Measurements from ENCODE around the gene ZFAND2B. TPM values are rescaled to one million over a fixed set of nuclear protein-coding genes. Genes with fewer than 3 reads are reported as not detected.

ZFAND2B gene
- polyA plus RNA-seq, 1 donor from 2014 or later, result 73.6 TPM

DNA sequence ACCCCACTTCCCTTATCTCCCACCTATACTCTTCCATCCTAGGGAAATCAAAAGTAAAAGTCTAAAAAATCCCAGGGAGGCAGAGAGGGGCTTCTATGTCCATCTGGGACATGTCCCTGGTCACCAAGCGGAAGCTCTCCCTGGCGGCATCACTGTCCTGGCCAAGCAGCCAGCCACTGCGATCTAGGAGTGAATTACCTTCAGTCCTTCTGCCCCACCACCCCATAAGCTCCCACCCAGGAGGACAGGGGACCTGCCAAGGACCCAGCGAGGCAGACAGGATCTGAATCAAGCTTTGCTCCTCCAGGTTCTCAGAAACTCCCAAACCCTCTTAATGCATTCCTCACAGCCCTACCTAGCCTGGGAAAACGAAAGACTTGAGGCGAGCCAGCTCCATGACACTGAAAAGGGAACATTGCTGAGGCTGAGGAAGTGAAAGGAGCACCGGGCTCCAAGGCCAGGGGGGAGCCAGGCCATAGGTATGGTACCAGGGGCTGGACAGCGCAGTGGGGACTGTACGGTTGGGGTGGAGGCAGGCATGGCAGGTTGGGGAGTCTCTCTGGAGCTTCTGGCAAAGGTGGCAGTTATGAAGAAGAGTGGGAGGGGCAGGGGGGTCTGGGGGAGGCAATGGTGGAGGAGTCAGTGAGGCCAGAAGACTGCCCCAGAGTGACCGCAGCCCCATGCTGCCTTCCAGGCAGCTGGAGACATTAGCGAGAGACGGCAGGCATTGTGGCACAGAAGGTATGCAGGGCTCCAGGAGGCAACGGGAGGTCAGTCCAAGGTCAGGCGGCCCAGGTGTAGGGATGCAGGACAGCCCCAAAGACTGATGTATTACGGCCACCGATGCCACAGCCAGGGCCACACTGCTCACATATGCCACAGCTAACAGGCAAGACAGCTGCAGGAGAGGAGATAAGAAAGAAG lies 34.1 kb upstream of the ZFAND2B start:
- Histone ChIP-seq H3K4me2 (ENCODE audit: low read length) (no peak overlapping the region), H3K36me3 (ENCODE audit: insufficient read depth, low read length) (no peaks in the 10 kb centered on the region), H3K79me2 (replicated peaks; ENCODE audit: insufficient read depth, low read length) (peaks cover 4% of the 10 kb centered on the region), H3K9ac (ENCODE audit: low read length) (no peak overlapping the region), H4K20me1 (ENCODE audit: insufficient read depth) (no peaks in the 10 kb centered on the region), H3F3A (ENCODE audit: insufficient read depth, low read length, poor library complexity, severe bottlenecking) (peaks cover 3% of the 10 kb centered on the region), H3K27ac (ENCODE audit: low read length) (no peak overlapping the region), H3K4me3 (ENCODE audit: low read length) (no peak overlapping the region), H3K27me3 (ENCODE audit: insufficient read depth, low read depth, low read length) (no peaks in the 10 kb centered on the region), H3K9me2 (ENCODE audit: insufficient read depth, low read length) (no peaks in the 10 kb centered on the region), H2AFZ (ENCODE audit: low read depth, low read length) (no peak overlapping the region), H3K9me3 (ENCODE audit: low read length) (no peaks in the 10 kb centered on the region)
- no peak for TF ChIP-seq RAD21 (conservative IDR thresholded peaks at IDR 0.05)

DNA sequence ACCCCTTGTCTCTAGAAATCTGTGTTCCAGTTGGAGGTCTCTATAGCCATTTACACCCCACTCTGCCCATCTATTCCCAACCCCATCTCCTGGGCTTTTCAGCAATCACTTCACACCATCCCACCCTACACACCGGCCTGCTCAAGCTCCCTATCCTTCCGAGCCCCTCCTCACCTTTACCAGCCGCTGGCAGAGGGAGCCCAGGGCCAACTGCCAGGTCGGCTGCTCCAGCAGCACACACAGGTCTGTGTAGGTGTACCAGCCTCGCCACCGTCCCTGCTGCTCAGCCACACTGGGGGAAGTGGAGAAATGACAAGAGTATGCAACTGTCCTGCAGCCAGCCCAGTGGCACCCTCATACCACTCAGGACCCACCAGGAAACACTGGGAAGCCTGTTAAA lies 33.4 kb upstream of the ZFAND2B start:
- H3K9me2 ChIP-seq (ENCODE audit: insufficient read depth, low read length), result no peaks in the 10 kb centered on the region
- H4K20me1 ChIP-seq (ENCODE audit: insufficient read depth), result no peaks in the 10 kb centered on the region
- H3K79me2 ChIP-seq (replicated peaks; ENCODE audit: insufficient read depth, low read length), result peaks cover 4% of the 10 kb centered on the region
- no peak overlapping the region for H3K27ac ChIP-seq (ENCODE audit: low read length)
- H3K4me2 ChIP-seq (ENCODE audit: low read length), result no peak overlapping the region
- H3K4me3 ChIP-seq (ENCODE audit: low read length), result no peak overlapping the region
- no peak overlapping the region for H2AFZ ChIP-seq (ENCODE audit: low read depth, low read length)
- H3K9me3 ChIP-seq (ENCODE audit: low read length), result no peaks in the 10 kb centered on the region
- no peak overlapping the region for H3K9ac ChIP-seq (ENCODE audit: low read length)
- no peaks in the 10 kb centered on the region for H3K36me3 ChIP-seq (ENCODE audit: insufficient read depth, low read length)
- peaks cover 3% of the 10 kb centered on the region for H3F3A ChIP-seq (ENCODE audit: insufficient read depth, low read length, poor library complexity, severe bottlenecking)
- TF ChIP-seq TAF1 (IDR thresholded peaks at IDR 0.05; ENCODE audit: low read depth) (no peak), EP300 (conservative IDR thresholded peaks at IDR 0.05; ENCODE audit: poor library complexity, severe bottlenecking) (no peak), EZH2 (IDR thresholded peaks at IDR 0.05; ENCODE audit: borderline replicate concordance, insufficient read depth, low read length, poor library complexity, severe bottlenecking) (no peak), MXI1 (conservative IDR thresholded peaks at IDR 0.05; ENCODE audit: poor library complexity, severe bottlenecking) (no peak), RAD21 (conservative IDR thresholded peaks at IDR 0.05) (no peak), SMC3 (conservative IDR thresholded peaks at IDR 0.05; ENCODE audit: poor library complexity) (no peak), POLR2AphosphoS5 (IDR thresholded peaks at IDR 0.05) (no peak)
- TF ChIP-seq, protein P1, sequence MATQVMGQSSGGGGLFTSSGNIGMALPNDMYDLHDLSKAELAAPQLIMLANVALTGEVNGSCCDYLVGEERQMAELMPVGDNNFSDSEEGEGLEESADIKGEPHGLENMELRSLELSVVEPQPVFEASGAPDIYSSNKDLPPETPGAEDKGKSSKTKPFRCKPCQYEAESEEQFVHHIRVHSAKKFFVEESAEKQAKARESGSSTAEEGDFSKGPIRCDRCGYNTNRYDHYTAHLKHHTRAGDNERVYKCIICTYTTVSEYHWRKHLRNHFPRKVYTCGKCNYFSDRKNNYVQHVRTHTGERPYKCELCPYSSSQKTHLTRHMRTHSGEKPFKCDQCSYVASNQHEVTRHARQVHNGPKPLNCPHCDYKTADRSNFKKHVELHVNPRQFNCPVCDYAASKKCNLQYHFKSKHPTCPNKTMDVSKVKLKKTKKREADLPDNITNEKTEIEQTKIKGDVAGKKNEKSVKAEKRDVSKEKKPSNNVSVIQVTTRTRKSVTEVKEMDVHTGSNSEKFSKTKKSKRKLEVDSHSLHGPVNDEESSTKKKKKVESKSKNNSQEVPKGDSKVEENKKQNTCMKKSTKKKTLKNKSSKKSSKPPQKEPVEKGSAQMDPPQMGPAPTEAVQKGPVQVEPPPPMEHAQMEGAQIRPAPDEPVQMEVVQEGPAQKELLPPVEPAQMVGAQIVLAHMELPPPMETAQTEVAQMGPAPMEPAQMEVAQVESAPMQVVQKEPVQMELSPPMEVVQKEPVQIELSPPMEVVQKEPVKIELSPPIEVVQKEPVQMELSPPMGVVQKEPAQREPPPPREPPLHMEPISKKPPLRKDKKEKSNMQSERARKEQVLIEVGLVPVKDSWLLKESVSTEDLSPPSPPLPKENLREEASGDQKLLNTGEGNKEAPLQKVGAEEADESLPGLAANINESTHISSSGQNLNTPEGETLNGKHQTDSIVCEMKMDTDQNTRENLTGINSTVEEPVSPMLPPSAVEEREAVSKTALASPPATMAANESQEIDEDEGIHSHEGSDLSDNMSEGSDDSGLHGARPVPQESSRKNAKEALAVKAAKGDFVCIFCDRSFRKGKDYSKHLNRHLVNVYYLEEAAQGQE (IDR thresholded peaks at IDR 0.05; ENCODE audit: borderline replicate concordance), result no peak
- TF ChIP-seq, protein P2, sequence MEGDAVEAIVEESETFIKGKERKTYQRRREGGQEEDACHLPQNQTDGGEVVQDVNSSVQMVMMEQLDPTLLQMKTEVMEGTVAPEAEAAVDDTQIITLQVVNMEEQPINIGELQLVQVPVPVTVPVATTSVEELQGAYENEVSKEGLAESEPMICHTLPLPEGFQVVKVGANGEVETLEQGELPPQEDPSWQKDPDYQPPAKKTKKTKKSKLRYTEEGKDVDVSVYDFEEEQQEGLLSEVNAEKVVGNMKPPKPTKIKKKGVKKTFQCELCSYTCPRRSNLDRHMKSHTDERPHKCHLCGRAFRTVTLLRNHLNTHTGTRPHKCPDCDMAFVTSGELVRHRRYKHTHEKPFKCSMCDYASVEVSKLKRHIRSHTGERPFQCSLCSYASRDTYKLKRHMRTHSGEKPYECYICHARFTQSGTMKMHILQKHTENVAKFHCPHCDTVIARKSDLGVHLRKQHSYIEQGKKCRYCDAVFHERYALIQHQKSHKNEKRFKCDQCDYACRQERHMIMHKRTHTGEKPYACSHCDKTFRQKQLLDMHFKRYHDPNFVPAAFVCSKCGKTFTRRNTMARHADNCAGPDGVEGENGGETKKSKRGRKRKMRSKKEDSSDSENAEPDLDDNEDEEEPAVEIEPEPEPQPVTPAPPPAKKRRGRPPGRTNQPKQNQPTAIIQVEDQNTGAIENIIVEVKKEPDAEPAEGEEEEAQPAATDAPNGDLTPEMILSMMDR (IDR thresholded peaks at IDR 0.05; ENCODE audit: poor library complexity, severe bottlenecking), result no peak
- no peaks in the 10 kb centered on the region for H3K27me3 ChIP-seq (ENCODE audit: insufficient read depth, low read depth, low read length)
